ENCODE data around the gene ZNF367. TPM values are rescaled to one million over a fixed set of nuclear protein-coding genes. Genes with fewer than 3 reads are reported as not detected.
"Not testable (repeated sequence)": the region's sequence is repeated elsewhere in the genome, so short reads cannot be mapped to it uniquely, and the experiment has no call there.

The ZNF367 gene
- total RNA-seq, 1 experiment from 2014 or later = 55.5 TPM

GRCh38 chr9:96382175-96382574 is 36.0 kb downstream of the ZNF367 start:
- peaks cover 25% of the 10 kb centered on the region for H3K36me3 ChIP-seq
- DNase-seq (ENCODE audit: low read depth in 1 of 2, low spot score in 2 of 2) = no peak
- H3K27me3 ChIP-seq (replicated peaks) = no peaks in the 10 kb centered on the region
- H3K4me3 ChIP-seq = no peak overlapping the region
- H3K9me3 ChIP-seq (replicated peaks) = no peaks in the 10 kb centered on the region
- H3K27ac ChIP-seq = no peak overlapping the region
- H3K4me1 ChIP-seq (replicated peaks) = peaks cover 35% of the 10 kb centered on the region

GRCh38 chr9:96381696-96382095 is 36.5 kb downstream of the ZNF367 start:
- H3K4me1 ChIP-seq (replicated peaks) = peaks cover 40% of the 10 kb centered on the region
- DNase-seq (ENCODE audit: low read depth in 1 of 2, low spot score in 2 of 2) = no peak
- no peaks in the 10 kb centered on the region for H3K9me3 ChIP-seq (replicated peaks)
- H3K36me3 ChIP-seq = peaks cover 20% of the 10 kb centered on the region
- no peak overlapping the region for H3K4me3 ChIP-seq
- no peaks in the 10 kb centered on the region for H3K27me3 ChIP-seq (replicated peaks)
- no peak overlapping the region for H3K27ac ChIP-seq

GRCh38 chr9:96381125-96381524 is 37.0 kb downstream of the ZNF367 start:
- no peak for DNase-seq (ENCODE audit: low read depth in 1 of 2, low spot score in 2 of 2)
- Histone ChIP-seq H3K4me1 (replicated peaks) (peaks cover 44% of the 10 kb centered on the region), H3K9me3 (replicated peaks) (no peaks in the 10 kb centered on the region), H3K27me3 (replicated peaks) (no peaks in the 10 kb centered on the region), H3K4me3 (no peak overlapping the region), H3K36me3 (peaks cover 17% of the 10 kb centered on the region; the same call in 1 of the 2 replicates), H3K27ac (no peak overlapping the region)

- Histone ChIP-seq H3K36me3 (peaks cover 9% of the 10 kb centered on the region; the same call in 1 of the 2 replicates), H3K27me3 (replicated peaks) (no peaks in the 10 kb centered on the region), H3K4me1 (replicated peaks) (peaks cover 44% of the 10 kb centered on the region), H3K27ac (no peak overlapping the region), H3K9me3 (replicated peaks) (no peaks in the 10 kb centered on the region), H3K4me3 (no peak overlapping the region)
- peak in 1 of 2 experiments; percentile 43 for DNase-seq (ENCODE audit: low read depth in 1 of 2, low spot score in 2 of 2)
Measured at GRCh38 chr9:96379461-96379860, 38.7 kb downstream of the ZNF367 start.

- no peak for DNase-seq (ENCODE audit: low read depth in 1 of 2, low spot score in 2 of 2)
- Histone ChIP-seq H3K27me3 (replicated peaks) (no peaks in the 10 kb centered on the region), H3K9me3 (replicated peaks) (no peaks in the 10 kb centered on the region), H3K4me1 (replicated peaks) (peaks cover 38% of the 10 kb centered on the region), H3K4me3 (no peak overlapping the region), H3K36me3 (peaks cover 9% of the 10 kb centered on the region; the same call in 1 of the 2 replicates), H3K27ac (no peak overlapping the region)
Measured at GRCh38 chr9:96378187-96378586, 40.0 kb downstream of the ZNF367 start.

GRCh38 chr9:96376891-96377874 is 41.0 kb downstream of the ZNF367 start:
- Histone ChIP-seq H3K4me1 (replicated peaks) (peaks cover 30% of the 10 kb centered on the region), H3K27me3 (replicated peaks) (no peaks in the 10 kb centered on the region), H3K9me3 (replicated peaks) (no peaks in the 10 kb centered on the region), H3K4me3 (no peak overlapping the region), H3K36me3 (0 out of 2 replicates have a peak, but pooled peaks cover 5% of the 10 kb centered on the region), H3K27ac (peak overlapping the region; percentile 18)
- peak; percentile 49 to 78 for DNase-seq (ENCODE audit: low read depth in 1 of 2, low spot score in 2 of 2)

GRCh38 chr9:96375507-96375906 is 42.7 kb downstream of the ZNF367 start:
- H3K4me3 ChIP-seq; H3K36me3 ChIP-seq; H3K27ac ChIP-seq; H3K27me3 ChIP-seq (replicated peaks); H3K9me3 ChIP-seq (replicated peaks); DNase-seq (ENCODE audit: low read depth in 1 of 2, low spot score in 2 of 2): not testable (repeated sequence)
- H3K4me1 ChIP-seq (replicated peaks) = peaks cover 30% of the 10 kb centered on the region

GRCh38 chr9:96367943-96368342 is 50.2 kb downstream of the ZNF367 start:
- no peaks in the 10 kb centered on the region for H3K27me3 ChIP-seq (replicated peaks)
- H3K36me3 ChIP-seq = peaks cover 6% of the 10 kb centered on the region; the same call in 1 of the 2 replicates
- H3K9me3 ChIP-seq (replicated peaks) = no peaks in the 10 kb centered on the region
- no peak for DNase-seq (ENCODE audit: low read depth in 1 of 2, low spot score in 2 of 2)
- no peak overlapping the region for H3K4me3 ChIP-seq
- no peaks in the 10 kb centered on the region for H3K4me1 ChIP-seq (replicated peaks)
- H3K27ac ChIP-seq = no peak overlapping the region

- Histone ChIP-seq H3K27me3 (replicated peaks) (no peaks in the 10 kb centered on the region), H3K27ac (no peak overlapping the region), H3K4me1 (replicated peaks) (no peaks in the 10 kb centered on the region), H3K4me3 (no peak overlapping the region), H3K36me3 (peaks cover 16% of the 10 kb centered on the region; the same call in 1 of the 2 replicates), H3K9me3 (replicated peaks) (no peaks in the 10 kb centered on the region)
- DNase-seq (ENCODE audit: low read depth in 1 of 2, low spot score in 2 of 2) = no peak
Measured at GRCh38 chr9:96363175-96363967, 54.8 kb downstream of the ZNF367 start.

- not testable (repeated sequence) for H3K4me1 ChIP-seq (replicated peaks); H3K9me3 ChIP-seq (replicated peaks); H3K27ac ChIP-seq; H3K27me3 ChIP-seq (replicated peaks); H3K4me3 ChIP-seq; DNase-seq (ENCODE audit: low read depth in 1 of 2, low spot score in 2 of 2)
- H3K36me3 ChIP-seq = peaks cover 16% of the 10 kb centered on the region; the same call in 1 of the 2 replicates
Measured at GRCh38 chr9:96362119-96362518, 56.1 kb downstream of the ZNF367 start.

GRCh38 chr9:96361668-96362067 is 56.5 kb downstream of the ZNF367 start:
- no peak overlapping the region for H3K27ac ChIP-seq
- no peaks in the 10 kb centered on the region for H3K4me1 ChIP-seq (replicated peaks)
- peaks cover 16% of the 10 kb centered on the region; the same call in 1 of the 2 replicates for H3K36me3 ChIP-seq
- no peaks in the 10 kb centered on the region for H3K27me3 ChIP-seq (replicated peaks)
- H3K9me3 ChIP-seq (replicated peaks) = no peaks in the 10 kb centered on the region
- no peak overlapping the region for H3K4me3 ChIP-seq
- DNase-seq (ENCODE audit: low read depth in 1 of 2, low spot score in 2 of 2) = no peak

GRCh38 chr9:96360976-96361375 is 57.2 kb downstream of the ZNF367 start:
- Histone ChIP-seq H3K4me3 (no peak overlapping the region), H3K27ac (no peak overlapping the region), H3K9me3 (replicated peaks) (no peaks in the 10 kb centered on the region), H3K36me3 (peaks cover 16% of the 10 kb centered on the region; the same call in 1 of the 2 replicates), H3K4me1 (replicated peaks) (no peaks in the 10 kb centered on the region), H3K27me3 (replicated peaks) (no peaks in the 10 kb centered on the region)
- no peak for DNase-seq (ENCODE audit: low read depth in 1 of 2, low spot score in 2 of 2)

- DNase-seq (ENCODE audit: low read depth in 1 of 2, low spot score in 2 of 2); H3K27me3 ChIP-seq (replicated peaks); H3K27ac ChIP-seq; H3K4me3 ChIP-seq; H3K4me1 ChIP-seq (replicated peaks); H3K9me3 ChIP-seq (replicated peaks): not testable (repeated sequence)
- peaks cover 16% of the 10 kb centered on the region; the same call in 1 of the 2 replicates for H3K36me3 ChIP-seq
Measured at GRCh38 chr9:96360523-96360922, 57.6 kb downstream of the ZNF367 start.
